ENCODE data around the gene NOD1.

NOD1 gene

DNA sequence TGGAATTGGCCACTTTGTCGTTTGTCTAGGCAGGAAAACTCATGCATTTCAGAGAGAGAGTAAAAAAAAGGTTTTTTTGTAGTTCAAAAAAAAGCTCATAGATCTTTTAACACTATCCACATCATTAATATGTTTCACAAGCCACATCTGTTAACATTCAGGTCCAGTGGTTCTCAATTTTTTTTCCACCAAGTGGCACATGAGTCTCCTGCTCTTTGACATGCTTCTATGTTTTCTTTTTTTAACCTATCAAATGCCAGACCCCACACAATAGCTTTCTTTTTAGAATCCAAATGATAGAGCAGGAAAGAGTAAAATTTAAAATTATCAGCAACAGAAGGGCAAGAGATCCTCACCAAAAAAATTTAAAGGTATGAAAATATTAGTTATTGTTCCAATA, 20.3 kb downstream of the NOD1 start:
- ATAC-seq (ENCODE audit: insufficient read depth, low read depth) (no peak), DNase-seq (no peak)
- Histone ChIP-seq H2AFZ (ENCODE audit: low read depth, low read length) (no peak overlapping the region), H3K4me3 (ENCODE audit: low read depth in 1 of 2, low read length in 2 of 2) (no peak overlapping the region), H3K27me3 (ENCODE audit: insufficient read depth, low read length, poor library complexity) (no peaks in the 10 kb centered on the region), H3K36me3 (ENCODE audit: insufficient read depth, low read length) (peaks cover 46% of the 10 kb centered on the region), H3K9me3 (ENCODE audit: insufficient read depth, low read length, severe bottlenecking) (no peaks in the 10 kb centered on the region), H3K9ac (ENCODE audit: low read depth, low read length) (no peak overlapping the region), H4K20me1 (ENCODE audit: insufficient read depth, low read length) (no peaks in the 10 kb centered on the region), H3K27ac (ENCODE audit: low read length) (no peak overlapping the region), H3K4me1 (ENCODE audit: insufficient read depth, low read length) (no peaks in the 10 kb centered on the region), H3K79me2 (ENCODE audit: insufficient read depth, low read length) (peaks cover 3% of the 10 kb centered on the region; the same call in 1 of the 2 replicates), H3K4me2 (ENCODE audit: insufficient read depth, low read length) (no peak overlapping the region)
- TF ChIP-seq EZH2 (IDR thresholded peaks at IDR 0.05; ENCODE audit: borderline replicate concordance, low read depth, low read length, severe bottlenecking), result no peak
- TF ChIP-seq CTCF (IDR thresholded peaks at IDR 0.05; ENCODE audit: borderline replicate concordance, extremely low read depth, low read length, poor library complexity, severe bottlenecking), result no peak

DNA sequence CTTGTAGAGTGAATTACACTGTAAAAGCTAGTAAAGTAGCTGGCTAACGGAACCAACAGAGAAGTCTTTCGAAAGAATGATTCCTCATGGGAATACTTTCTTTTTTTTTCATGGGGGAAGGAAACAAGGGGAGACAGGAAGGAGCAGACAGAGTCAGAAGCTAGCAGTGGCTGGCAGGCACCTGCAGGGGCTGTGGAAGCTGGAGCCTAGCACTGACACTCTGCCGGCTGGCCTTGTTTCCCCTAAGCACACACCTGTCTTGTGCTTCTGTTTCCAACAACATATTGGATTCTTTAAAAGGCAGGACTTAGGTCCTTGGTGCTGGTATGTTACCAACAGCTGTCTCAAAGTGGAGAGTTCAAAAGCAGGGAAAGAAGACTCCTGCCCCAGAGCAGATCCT, 24.7 kb downstream of the NOD1 start:
- no peak for DNase-seq
- Histone ChIP-seq H3K4me2 (ENCODE audit: insufficient read depth, low read length) (no peak overlapping the region), H3K4me3 (ENCODE audit: low read depth in 1 of 2, low read length in 2 of 2) (no peak overlapping the region), H3K79me2 (ENCODE audit: insufficient read depth, low read length) (no peaks in the 10 kb centered on the region), H2AFZ (ENCODE audit: low read depth, low read length) (no peak overlapping the region), H3K9me3 (ENCODE audit: insufficient read depth, low read length, severe bottlenecking) (no peaks in the 10 kb centered on the region), H4K20me1 (ENCODE audit: insufficient read depth, low read length) (peaks cover 4% of the 10 kb centered on the region), H3K36me3 (ENCODE audit: insufficient read depth, low read length) (peaks cover 81% of the 10 kb centered on the region), H3K27me3 (ENCODE audit: insufficient read depth, low read length, poor library complexity) (no peaks in the 10 kb centered on the region), H3K27ac (ENCODE audit: low read length) (no peak overlapping the region), H3K4me1 (ENCODE audit: insufficient read depth, low read length) (no peaks in the 10 kb centered on the region), H3K9ac (ENCODE audit: low read depth, low read length) (no peak overlapping the region)
- TF ChIP-seq EZH2 (IDR thresholded peaks at IDR 0.05; ENCODE audit: borderline replicate concordance, low read depth, low read length, severe bottlenecking) (no peak), CTCF (IDR thresholded peaks at IDR 0.05; ENCODE audit: borderline replicate concordance, extremely low read depth, low read length, poor library complexity, severe bottlenecking) (no peak)
- no peak for ATAC-seq (ENCODE audit: insufficient read depth, low read depth)

DNA sequence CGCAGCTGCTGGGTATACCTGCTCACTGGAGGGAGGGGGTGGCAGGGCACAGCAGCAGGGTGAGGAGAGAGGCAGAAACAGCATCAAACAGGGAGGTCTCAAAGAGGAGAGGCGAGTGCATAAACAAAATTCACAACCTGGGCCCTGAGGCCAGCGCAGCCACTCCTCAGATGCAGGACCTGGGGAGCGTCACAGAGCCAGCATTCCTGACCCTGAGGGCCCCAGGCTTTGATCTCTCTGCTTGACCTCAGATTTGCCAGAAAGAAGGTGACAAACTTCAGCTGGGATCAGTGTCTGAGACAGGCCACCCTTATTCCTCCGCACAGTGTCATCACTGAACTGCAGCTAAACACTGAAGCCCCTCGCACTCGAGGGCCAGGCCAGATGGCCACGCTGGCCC, 25.6 kb downstream of the NOD1 start:
- no peak for ATAC-seq (ENCODE audit: insufficient read depth, low read depth)
- Histone ChIP-seq H3K4me1 (ENCODE audit: insufficient read depth, low read length) (no peaks in the 10 kb centered on the region), H2AFZ (ENCODE audit: low read depth, low read length) (no peak overlapping the region), H3K9ac (ENCODE audit: low read depth, low read length) (no peak overlapping the region), H3K36me3 (ENCODE audit: insufficient read depth, low read length) (peaks cover 89% of the 10 kb centered on the region), H3K9me3 (ENCODE audit: insufficient read depth, low read length, severe bottlenecking) (no peaks in the 10 kb centered on the region), H3K27ac (ENCODE audit: low read length) (no peak overlapping the region), H3K4me3 (ENCODE audit: low read depth in 1 of 2, low read length in 2 of 2) (no peak overlapping the region), H4K20me1 (ENCODE audit: insufficient read depth, low read length) (peaks cover 4% of the 10 kb centered on the region), H3K79me2 (ENCODE audit: insufficient read depth, low read length) (no peaks in the 10 kb centered on the region), H3K27me3 (ENCODE audit: insufficient read depth, low read length, poor library complexity) (no peaks in the 10 kb centered on the region), H3K4me2 (ENCODE audit: insufficient read depth, low read length) (no peak overlapping the region)
- DNase-seq, result no peak
- TF ChIP-seq CTCF (IDR thresholded peaks at IDR 0.05; ENCODE audit: borderline replicate concordance, extremely low read depth, low read length, poor library complexity, severe bottlenecking), result no peak
- no peak for TF ChIP-seq EZH2 (IDR thresholded peaks at IDR 0.05; ENCODE audit: borderline replicate concordance, low read depth, low read length, severe bottlenecking)
